ENCODE measurements around the gene NALCN.

- no peak for TF ChIP-seq CTCF (IDR thresholded peaks at IDR 0.05)
- TF ChIP-seq POLR2A (IDR thresholded peaks at IDR 0.05) = no peak
Measured at GRCh38 chr13:101090287-101090686, 326.0 kb downstream of the NALCN start.

All from body of pancreas (tissue), 4 donors.